ENCODE measurements around the gene GAK.

- no peak for TF ChIP-seq CTCF (IDR thresholded peaks at IDR 0.05)
- no peak for TF ChIP-seq POLR2A (IDR thresholded peaks at IDR 0.05; ENCODE audit: low read depth)
- no peak for TF ChIP-seq POLR2AphosphoS5 (IDR thresholded peaks at IDR 0.05)
- TF ChIP-seq EP300 (IDR thresholded peaks at IDR 0.05) = no peak
Observed at GRCh38 chr4:951186-951585, 19.1 kb upstream of the GAK start.

Measured in esophagus muscularis mucosa (tissue), 4 donors.